ENCODE results near the gene SYNPR.

Gene SYNPR

GRCh38 chr3:63352008-63352279 is 73.8 kb downstream of the SYNPR start:
- Histone ChIP-seq H3K27ac (ENCODE audit: low read length) (no peak overlapping the region), H4K20me1 (ENCODE audit: insufficient read depth, low read length) (no peaks in the 10 kb centered on the region), H3K36me3 (ENCODE audit: insufficient read depth, low read length) (no peaks in the 10 kb centered on the region), H3K79me2 (ENCODE audit: insufficient read depth, low read length) (no peaks in the 10 kb centered on the region), H2AFZ (ENCODE audit: low read depth, low read length) (no peak overlapping the region), H3K4me3 (ENCODE audit: low read depth in 1 of 2, low read length in 2 of 2) (no peak overlapping the region), H3K9ac (ENCODE audit: low read depth, low read length) (no peak overlapping the region), H3K9me3 (ENCODE audit: insufficient read depth, low read length, severe bottlenecking) (no peaks in the 10 kb centered on the region), H3K4me2 (ENCODE audit: insufficient read depth, low read length) (no peak overlapping the region), H3K27me3 (ENCODE audit: insufficient read depth, low read length, poor library complexity) (peaks cover 3% of the 10 kb centered on the region), H3K4me1 (ENCODE audit: insufficient read depth, low read length) (no peaks in the 10 kb centered on the region)
- TF ChIP-seq EZH2 (IDR thresholded peaks at IDR 0.05; ENCODE audit: borderline replicate concordance, low read depth, low read length, severe bottlenecking), result no peak
- no peak for ATAC-seq (ENCODE audit: insufficient read depth, low read depth)
- no peak for DNase-seq

GRCh38 chr3:63353383-63353782 is 75.3 kb downstream of the SYNPR start:
- DNase-seq, result no peak
- no peak overlapping the region for H3K4me2 ChIP-seq (ENCODE audit: insufficient read depth, low read length)
- no peak overlapping the region for H3K4me3 ChIP-seq (ENCODE audit: low read depth in 1 of 2, low read length in 2 of 2)

DNA sequence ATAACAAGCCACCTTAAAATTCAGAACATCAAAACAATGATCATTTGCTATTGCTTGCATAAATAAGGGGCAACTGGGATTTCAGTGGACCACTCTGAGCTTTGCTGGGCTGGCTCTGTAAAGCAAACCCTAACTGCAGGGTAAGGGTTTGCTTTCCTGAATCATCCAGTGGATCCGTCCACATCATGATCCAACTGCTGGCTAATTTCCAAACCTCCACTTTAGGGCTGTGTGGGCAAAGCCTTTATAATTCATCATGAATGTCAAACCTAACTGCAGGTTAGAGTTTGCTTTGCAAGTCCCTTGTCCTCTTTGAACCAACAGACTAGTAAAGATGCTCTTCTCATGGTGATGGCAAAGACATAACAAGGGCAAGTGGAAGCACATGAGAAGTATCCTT is 76.1 kb downstream of the SYNPR start:
- Histone ChIP-seq H3K4me2 (ENCODE audit: insufficient read depth, low read length) (no peak overlapping the region), H3K4me1 (ENCODE audit: insufficient read depth, low read length) (no peaks in the 10 kb centered on the region), H3K9ac (ENCODE audit: low read depth, low read length) (no peak overlapping the region), H3K27me3 (ENCODE audit: insufficient read depth, low read length, poor library complexity) (peaks cover 3% of the 10 kb centered on the region), H2AFZ (ENCODE audit: low read depth, low read length) (no peak overlapping the region), H4K20me1 (ENCODE audit: insufficient read depth, low read length) (no peaks in the 10 kb centered on the region), H3K79me2 (ENCODE audit: insufficient read depth, low read length) (no peaks in the 10 kb centered on the region), H3K4me3 (ENCODE audit: low read depth in 1 of 2, low read length in 2 of 2) (no peak overlapping the region), H3K27ac (ENCODE audit: low read length) (no peak overlapping the region), H3K36me3 (ENCODE audit: insufficient read depth, low read length) (no peaks in the 10 kb centered on the region), H3K9me3 (ENCODE audit: insufficient read depth, low read length, severe bottlenecking) (no peaks in the 10 kb centered on the region)
- DNase-seq (no peak), ATAC-seq (ENCODE audit: insufficient read depth, low read depth) (no peak)
- TF ChIP-seq CTCF (IDR thresholded peaks at IDR 0.05; ENCODE audit: borderline replicate concordance, extremely low read depth, low read length, poor library complexity, severe bottlenecking) (no peak), EZH2 (IDR thresholded peaks at IDR 0.05; ENCODE audit: borderline replicate concordance, low read depth, low read length, severe bottlenecking) (no peak)

More at GRCh38 chr3:63353383-63353782, 75.3 kb downstream of the SYNPR start:
- Histone ChIP-seq H2AFZ (ENCODE audit: low read depth, low read length) (no peak overlapping the region), H3K9ac (ENCODE audit: low read depth, low read length) (no peak overlapping the region), H3K36me3 (ENCODE audit: insufficient read depth, low read length) (no peaks in the 10 kb centered on the region), H4K20me1 (ENCODE audit: insufficient read depth, low read length) (no peaks in the 10 kb centered on the region), H3K4me1 (ENCODE audit: insufficient read depth, low read length) (no peaks in the 10 kb centered on the region), H3K27ac (ENCODE audit: low read length) (no peak overlapping the region), H3K79me2 (ENCODE audit: insufficient read depth, low read length) (no peaks in the 10 kb centered on the region), H3K27me3 (ENCODE audit: insufficient read depth, low read length, poor library complexity) (peaks cover 3% of the 10 kb centered on the region), H3K9me3 (ENCODE audit: insufficient read depth, low read length, severe bottlenecking) (no peaks in the 10 kb centered on the region)
- no peak for ATAC-seq (ENCODE audit: insufficient read depth, low read depth)
- TF ChIP-seq EZH2 (IDR thresholded peaks at IDR 0.05; ENCODE audit: borderline replicate concordance, low read depth, low read length, severe bottlenecking), result no peak
- TF ChIP-seq CTCF (IDR thresholded peaks at IDR 0.05; ENCODE audit: borderline replicate concordance, extremely low read depth, low read length, poor library complexity, severe bottlenecking), result no peak

GRCh38 chr3:63355809-63356208 is 77.7 kb downstream of the SYNPR start:
- ATAC-seq (ENCODE audit: insufficient read depth, low read depth), result no peak
- Histone ChIP-seq H3K4me1 (ENCODE audit: insufficient read depth, low read length) (no peaks in the 10 kb centered on the region), H3K79me2 (ENCODE audit: insufficient read depth, low read length) (no peaks in the 10 kb centered on the region), H3K9ac (ENCODE audit: low read depth, low read length) (no peak overlapping the region), H2AFZ (ENCODE audit: low read depth, low read length) (no peak overlapping the region), H4K20me1 (ENCODE audit: insufficient read depth, low read length) (no peaks in the 10 kb centered on the region), H3K27ac (ENCODE audit: low read length) (no peak overlapping the region), H3K27me3 (ENCODE audit: insufficient read depth, low read length, poor library complexity) (peaks cover 3% of the 10 kb centered on the region), H3K36me3 (ENCODE audit: insufficient read depth, low read length) (no peaks in the 10 kb centered on the region), H3K4me2 (ENCODE audit: insufficient read depth, low read length) (no peak overlapping the region), H3K9me3 (ENCODE audit: insufficient read depth, low read length, severe bottlenecking) (no peaks in the 10 kb centered on the region), H3K4me3 (ENCODE audit: low read depth in 1 of 2, low read length in 2 of 2) (no peak overlapping the region)
- TF ChIP-seq EZH2 (IDR thresholded peaks at IDR 0.05; ENCODE audit: borderline replicate concordance, low read depth, low read length, severe bottlenecking), result no peak
- TF ChIP-seq CTCF (IDR thresholded peaks at IDR 0.05; ENCODE audit: borderline replicate concordance, extremely low read depth, low read length, poor library complexity, severe bottlenecking), result no peak
- DNase-seq, result no peak
